HCT116 (cell line): Measurements from ENCODE around the gene ATG16L1.

ENCODE experiments used
- CTCF ChIP-seq, 3 experiments: fragments of 200-600 bp in 1 of 3; sonication (generic) in 1 of 3; IDR thresholded peaks in 2 of 3; conservative IDR thresholded peaks in 1 of 3; 2 replicates each; pipeline ENCODE4 v1.5.1; 2012 to 2017; ENCODE audit warnings: low read depth in 2 of 3, low read length in 2 of 3, antibody characterized with exemption in 1 of 3, borderline replicate concordance in 1 of 3, control low read depth in 1 of 3, mild to moderate bottlenecking in 1 of 3, mixed read lengths in 1 of 3, mixed run types in 1 of 3, moderate library complexity in 1 of 3; ENCODE audit not compliant: insufficient read depth in 1 of 3
- EZH2 ChIP-seq: fragments of 200-600 bp; sonication (generic); IDR thresholded peaks from 2 replicates; pipeline ENCODE4 v1.6.1; 2017; ENCODE audit warnings: antibody characterized with exemption, mixed run types
- EZH2phosphoT487 ChIP-seq: fragments of 200-600 bp; IDR thresholded peaks from 2 replicates; pipeline ENCODE4 v1.6.1; 2018; ENCODE audit warnings: antibody characterized with exemption, borderline replicate concordance
- FOSL1 ChIP-seq: IDR thresholded peaks from 2 replicates; pipeline ENCODE4 v1.6.1; 2012; ENCODE audit warnings: low read depth
- POLR2A ChIP-seq: IDR thresholded peaks from 2 replicates; pipeline ENCODE4 v1.7.0; 2011; ENCODE audit warnings: borderline replicate concordance; ENCODE audit not compliant: insufficient read depth, insufficient read length; ENCODE audit errors: extremely low read depth
- POLR2AphosphoS5 ChIP-seq: IDR thresholded peaks from 2 replicates; pipeline ENCODE4 v1.6.1; 2011; ENCODE audit warnings: mild to moderate bottlenecking, low read depth, low read length, moderate library complexity
- RAD21 ChIP-seq: IDR thresholded peaks from 2 replicates; pipeline ENCODE4 v1.6.1; 2012; ENCODE audit warnings: low read depth, mild to moderate bottlenecking
- REST ChIP-seq: IDR thresholded peaks from 2 replicates; pipeline ENCODE4 v1.6.1; 2012; ENCODE audit warnings: low read depth
- SIN3A ChIP-seq: IDR thresholded peaks from 2 replicates; pipeline ENCODE4 v1.6.1; 2012; ENCODE audit warnings: low read depth
- SP1 ChIP-seq: IDR thresholded peaks from 2 replicates; pipeline ENCODE4 v1.6.1; 2012; ENCODE audit warnings: low read depth
- YY1 ChIP-seq: IDR thresholded peaks from 2 replicates; pipeline ENCODE4 v1.6.1; 2011; ENCODE audit warnings: low read length, low read depth, moderate library complexity, mild to moderate bottlenecking; ENCODE audit not compliant: insufficient replicate concordance; ENCODE audit errors: extremely low read depth
- ZBTB33 ChIP-seq: IDR thresholded peaks from 2 replicates; pipeline ENCODE4 v1.6.1; 2011; ENCODE audit warnings: mild to moderate bottlenecking, low read length, moderate library complexity; ENCODE audit not compliant: insufficient replicate concordance; ENCODE audit errors: extremely low read depth
- ZFX ChIP-seq: fragments of 450-650 bp; IDR thresholded peaks from 2 replicates; pipeline ENCODE4 v1.6.1; 2017
- ZNF274 ChIP-seq: fragments of 200-500 bp; sonication (Bioruptor generic); IDR thresholded peaks from 2 replicates; pipeline ENCODE4 v1.6.1; 2014; ENCODE audit warnings: mild to moderate bottlenecking, low read depth, low read length, inconsistent platforms

- TF ChIP-seq CTCF (IDR thresholded peaks at IDR 0.05 in 2 of 3, conservative IDR thresholded peaks at IDR 0.05 in 1 of 3; ENCODE audit: borderline replicate concordance in 1 of 3, insufficient read depth in 1 of 3, low read depth in 2 of 3, low read length in 2 of 3) (no peak), POLR2A (no peak), POLR2AphosphoS5 (no peak), REST (no peak), SP1 (no peak), EZH2 (no peak), ZFX (no peak), RAD21 (no peak), ZBTB33 (no peak), EZH2phosphoT487 (no peak), SIN3A (no peak), YY1 (no peak), ZNF274 (no peak), FOSL1 (no peak)
Measured at GRCh38 chr2:233264667-233265066, 13.2 kb downstream of the ATG16L1 start.
